WTC11 (cell line): ENCODE measurements around the gene PPP1R10. TPM values are rescaled to one million over a fixed set of nuclear protein-coding genes. Genes with fewer than 3 reads are reported as not detected.
"Not testable (repeated sequence)": the region's sequence is repeated elsewhere in the genome, so short reads cannot be mapped to it uniquely, and the experiment has no call there.

ENCODE experiments used
- ATAC-seq: fragments of 200-7000 bp; cut with Tn5 transposase; 2 replicates; pipeline ENCODE4 v1.10.0; 2021; ENCODE audit warnings: mild to moderate bottlenecking, moderate library complexity
- CTCF ChIA-PET: fragments of 300-600 bp; sonication (Branson Sonifier 250); formaldehyde crosslinking; loops from one replicate; lab custom pipeline; 2021; ENCODE audit warnings: antibody characterized with exemption; lab: Charles Lee
- POLR2A ChIA-PET: fragments of 350-600 bp; sonication (Branson Sonifier 250); formaldehyde crosslinking; loops from one replicate; lab custom pipeline; 2021; ENCODE audit warnings: antibody characterized with exemption; lab: Charles Lee
- DNase-seq: peaks from one replicate; pipeline ENCODE4 v3.0.0; 2021; ENCODE audit warnings: low spot score
- H3K27ac Mint-ChIP-seq: 2 replicates; pipeline ENCODE4 v1.8.0; 2021; ENCODE audit warnings: mixed read lengths
- H3K27me3 Mint-ChIP-seq: 2 replicates; pipeline ENCODE4 v1.8.0; 2021; ENCODE audit warnings: low read depth, mild to moderate bottlenecking, moderate library complexity, mixed read lengths
- H3K36me3 Mint-ChIP-seq: 2 replicates; pipeline ENCODE4 v1.8.0; 2021; ENCODE audit warnings: mixed read lengths
- H3K4me1 Mint-ChIP-seq: 2 replicates; pipeline ENCODE4 v1.8.0; 2022; ENCODE audit warnings: mixed read lengths
- H3K4me3 Mint-ChIP-seq: 2 replicates; pipeline ENCODE4 v1.8.0; 2021; ENCODE audit warnings: mild to moderate bottlenecking, moderate library complexity, mixed read lengths
- H3K9me3 Mint-ChIP-seq: 2 replicates; pipeline ENCODE4 v1.8.0; 2021; ENCODE audit warnings: mixed read lengths
- AFF4 ChIP-seq: sonication (generic); formaldehyde crosslinking; IDR thresholded peaks from 2 replicates; pipeline ENCODE4 v1.8.1; 2023; ENCODE audit warnings: mild to moderate bottlenecking, missing genetic modification reagents, borderline replicate concordance
- CTCF ChIP-seq: fragments of 200-600 bp; IDR thresholded peaks from 2 replicates; pipeline ENCODE4 v1.8.0; 2022; ENCODE audit warnings: antibody characterized with exemption
- ERG ChIP-seq: fragments of 250-450 bp; sonication (Bioruptor Pico); IDR thresholded peaks from 2 replicates; pipeline ENCODE4 v1.8.0; 2021; ENCODE audit warnings: mild to moderate bottlenecking
- ESRRA ChIP-seq: sonication (generic); formaldehyde crosslinking; IDR thresholded peaks from 2 replicates; pipeline ENCODE4 v1.8.1; 2022; ENCODE audit warnings: mild to moderate bottlenecking, missing genetic modification reagents, borderline replicate concordance
- GABPB1 ChIP-seq: sonication (generic); formaldehyde crosslinking; IDR thresholded peaks from 2 replicates; pipeline ENCODE4 v1.8.1; 2023; ENCODE audit warnings: mild to moderate bottlenecking, missing genetic modification reagents
- MAX ChIP-seq: sonication (generic); formaldehyde crosslinking; IDR thresholded peaks from 2 replicates; pipeline ENCODE4 v1.8.0; 2022; ENCODE audit warnings: mild to moderate bottlenecking, missing genetic modification reagents
- MXD4 ChIP-seq: fragments of 250-450 bp; sonication (Bioruptor Pico); IDR thresholded peaks from 2 replicates; pipeline ENCODE4 v1.8.0; 2021; ENCODE audit warnings: mild to moderate bottlenecking, moderate library complexity, borderline replicate concordance
- NFATC4 ChIP-seq: fragments of 250-450 bp; sonication (Bioruptor Pico); IDR thresholded peaks from 2 replicates; pipeline ENCODE4 v1.9.0; 2021; ENCODE audit warnings: mild to moderate bottlenecking
- RELA ChIP-seq: sonication (generic); formaldehyde crosslinking; IDR thresholded peaks from 2 replicates; pipeline ENCODE4 v1.8.1; 2022; ENCODE audit warnings: missing genetic modification reagents, mild to moderate bottlenecking, borderline replicate concordance
- SMAD4 ChIP-seq: sonication (generic); formaldehyde crosslinking; IDR thresholded peaks from 2 replicates; pipeline ENCODE4 v1.8.0; 2022; ENCODE audit warnings: mild to moderate bottlenecking, missing genetic modification reagents
- ZMAT4 ChIP-seq: fragments of 250-450 bp; sonication (Bioruptor Pico); IDR thresholded peaks from 2 replicates; pipeline ENCODE4 v1.9.0; 2021; ENCODE audit warnings: mild to moderate bottlenecking
- ZNF532 ChIP-seq: fragments of 250-450 bp; sonication (Bioruptor Pico); IDR thresholded peaks from 2 replicates; pipeline ENCODE4 v1.9.0; 2021; ENCODE audit warnings: mild to moderate bottlenecking, borderline replicate concordance
- total RNA-seq: library from RNA; stranded (reverse); gene quantifications from 3 replicates; pipeline ENCODE4 v1.2.3, GENCODE V29; 2021

The PPP1R10 gene
- total RNA-seq, 1 experiment from 2014 or later, result 83.1 TPM

- peak; percentile 81 for ATAC-seq
- H3K27me3 Mint-ChIP-seq, H3K4me3 Mint-ChIP-seq, H3K4me1 Mint-ChIP-seq, H3K9me3 Mint-ChIP-seq: not testable (repeated sequence)
- CTCF ChIA-PET, result interaction anchor here (0.6 to 3.2 kb wide), 23 partner anchors 10 to 146 kb away, joined by 3 to 28 read pairs (median 5); partner anchors contain the start of genes ABCF1, DHX16 and PRR3
- 0 out of 2 replicates have a peak, but pooled peaks have one; percentile 12 for TF ChIP-seq NFATC4 (CRISPR knock-in tag)
- TF ChIP-seq ZNF532, result 0 out of 2 replicates have a peak, but pooled peaks have one; percentile 7
- TF ChIP-seq CTCF, result peak; percentile 80
- TF ChIP-seq GABPB1, result 0 out of 2 replicates have a peak, but pooled peaks have one; percentile 16
- peak; percentile 6; the same call in 1 of the 2 replicates for TF ChIP-seq ZMAT4 (CRISPR knock-in tag)
- peak; percentile 92 for DNase-seq
- peak overlapping the region; percentile 93 for H3K27ac Mint-ChIP-seq
- H3K36me3 Mint-ChIP-seq, result peaks cover 32% of the 10 kb centered on the region
- POLR2A ChIA-PET, result interaction anchor here (0.6 to 4.8 kb wide), 5 partner anchors 9 to 112 kb away, joined by 3 to 33 read pairs (median 5); no protein-coding TSS in a partner anchor
These were observed 19.5 kb downstream of the PPP1R10 start for GRCh38 chr6:30597315-30598144.

- ChIA-PET POLR2A (interaction anchor here (1.2 kb wide), 1 partner anchor 21 kb away, joined by 3 read pairs; no protein-coding TSS in a partner anchor), CTCF (interaction anchor here (1.1 kb wide), 1 partner anchor 48 kb away, joined by 3 read pairs; no protein-coding TSS in a partner anchor)
- H3K36me3 Mint-ChIP-seq, result peaks cover 56% of the 10 kb centered on the region
- no peaks in the 10 kb centered on the region for H3K9me3 Mint-ChIP-seq
- no peak overlapping the region for H3K4me3 Mint-ChIP-seq
- ATAC-seq, result no peak
- no peaks in the 10 kb centered on the region for H3K4me1 Mint-ChIP-seq
- H3K27ac Mint-ChIP-seq, result 0 out of 2 replicates have a peak overlapping the region, but pooled peaks have one; percentile 17
- TF ChIP-seq ERG (CRISPR knock-in tag) (no peak), RELA (CRISPR knock-in tag) (no peak), MAX (CRISPR knock-in tag) (no peak), MXD4 (CRISPR knock-in tag) (no peak), ESRRA (no peak), AFF4 (CRISPR knock-in tag) (no peak), SMAD4 (CRISPR knock-in tag) (no peak)
- TF ChIP-seq, all 79 proteins: peak for 0
- DNase-seq, result no peak
- H3K27me3 Mint-ChIP-seq, result no peaks in the 10 kb centered on the region
These were observed 24.8 kb downstream of the PPP1R10 start for GRCh38 chr6:30592287-30592686.
